Duodenal mucosa (tissue), 2 donors: ENCODE measurements around the gene ASIC2.

Source experiments
- H3K27ac ChIP-seq: one replicate; pipeline ENCODE4 v1.7.0; 2013; ENCODE audit warnings: low read depth, low read length
- H3K27me3 ChIP-seq, 2 donors: one replicate each; pipeline ENCODE4 v1.7.0; 2013; ENCODE audit warnings: low read length in 2 of 2, control low read depth in 1 of 2; ENCODE audit not compliant: insufficient read depth in 2 of 2, control insufficient read depth in 1 of 2
- H3K36me3 ChIP-seq, 2 donors: one replicate each; pipeline ENCODE4 v1.7.0; 2013; ENCODE audit warnings: low read length in 2 of 2, control low read depth in 1 of 2; ENCODE audit not compliant: insufficient read depth in 2 of 2, control insufficient read depth in 1 of 2
- H3K4me1 ChIP-seq, 2 donors: one replicate each; pipeline ENCODE4 v1.7.0; 2013; ENCODE audit warnings: low read length in 2 of 2, control low read depth in 1 of 2; ENCODE audit not compliant: insufficient read depth in 2 of 2, control insufficient read depth in 1 of 2
- H3K4me3 ChIP-seq, 2 donors: one replicate each; pipeline ENCODE4 v1.7.0; 2013; ENCODE audit warnings: low read length in 2 of 2, low read depth in 1 of 2
- H3K9ac ChIP-seq, 2 donors: one replicate each; pipeline ENCODE4 v1.7.0; 2013; ENCODE audit warnings: low read length in 2 of 2, low read depth in 1 of 2
- H3K9me3 ChIP-seq, 2 donors: one replicate each; pipeline ENCODE4 v1.7.0; 2013; ENCODE audit warnings: low read length in 2 of 2, control low read depth in 1 of 2; ENCODE audit not compliant: control insufficient read depth in 1 of 2

Gene ASIC2

GRCh38 chr17:33109336-33110072, 183.6 kb downstream of the ASIC2 start:
- H3K27ac ChIP-seq: no peak overlapping the region

GRCh38 chr17:33106525-33107165, 186.4 kb downstream of the ASIC2 start:
- no peaks in the 10 kb centered on the region for H3K27me3 ChIP-seq
- H3K36me3 ChIP-seq: no peaks in the 10 kb centered on the region
- no peak overlapping the region for H3K27ac ChIP-seq
- H3K4me3 ChIP-seq: no peak overlapping the region
- H3K9me3 ChIP-seq: no peaks in the 10 kb centered on the region
- H3K9ac ChIP-seq: no peak overlapping the region
- H3K4me1 ChIP-seq: no peaks in the 10 kb centered on the region

More at GRCh38 chr17:33109336-33110072, 183.6 kb downstream of the ASIC2 start:
- no peaks in the 10 kb centered on the region for H3K36me3 ChIP-seq
- H3K4me3 ChIP-seq: no peak overlapping the region
- no peaks in the 10 kb centered on the region for H3K9me3 ChIP-seq
- H3K4me1 ChIP-seq: no peaks in the 10 kb centered on the region
- no peaks in the 10 kb centered on the region for H3K27me3 ChIP-seq
- no peak overlapping the region for H3K9ac ChIP-seq

- H3K4me1 ChIP-seq: no peaks in the 10 kb centered on the region
- no peaks in the 10 kb centered on the region for H3K27me3 ChIP-seq
- no peak overlapping the region for H3K9ac ChIP-seq
- no peaks in the 10 kb centered on the region for H3K9me3 ChIP-seq
- no peaks in the 10 kb centered on the region for H3K36me3 ChIP-seq
- H3K4me3 ChIP-seq: no peak overlapping the region
- H3K27ac ChIP-seq: no peak overlapping the region
Observed at GRCh38 chr17:33105911-33106310, 187.2 kb downstream of the ASIC2 start.

GRCh38 chr17:33099906-33100305, 193.2 kb downstream of the ASIC2 start:
- H3K27ac ChIP-seq: no peak overlapping the region
- H3K4me1 ChIP-seq: no peaks in the 10 kb centered on the region
- no peaks in the 10 kb centered on the region for H3K36me3 ChIP-seq
- H3K9ac ChIP-seq: no peak overlapping the region
- H3K27me3 ChIP-seq: no peaks in the 10 kb centered on the region
- H3K4me3 ChIP-seq: no peak overlapping the region
- H3K9me3 ChIP-seq: no peaks in the 10 kb centered on the region

- Histone ChIP-seq H3K36me3 (no peaks in the 10 kb centered on the region), H3K27ac (no peak overlapping the region), H3K4me3 (no peak overlapping the region), H3K9me3 (no peaks in the 10 kb centered on the region), H3K4me1 (no peaks in the 10 kb centered on the region), H3K27me3 (no peaks in the 10 kb centered on the region), H3K9ac (no peak overlapping the region)
Observed at GRCh38 chr17:33099252-33099651, 193.8 kb downstream of the ASIC2 start.

GRCh38 chr17:33097411-33097810, 195.7 kb downstream of the ASIC2 start:
- no peak overlapping the region for H3K27ac ChIP-seq
- no peak overlapping the region for H3K9ac ChIP-seq
- H3K9me3 ChIP-seq: no peaks in the 10 kb centered on the region
- no peak overlapping the region for H3K4me3 ChIP-seq
- H3K36me3 ChIP-seq: no peaks in the 10 kb centered on the region
- H3K4me1 ChIP-seq: no peaks in the 10 kb centered on the region
- H3K27me3 ChIP-seq: no peaks in the 10 kb centered on the region

- H3K9me3 ChIP-seq: no peaks in the 10 kb centered on the region
- no peak overlapping the region for H3K27ac ChIP-seq
- H3K36me3 ChIP-seq: no peaks in the 10 kb centered on the region
- no peak overlapping the region for H3K4me3 ChIP-seq
- no peak overlapping the region for H3K9ac ChIP-seq
- no peaks in the 10 kb centered on the region for H3K4me1 ChIP-seq
- no peaks in the 10 kb centered on the region for H3K27me3 ChIP-seq
Observed at GRCh38 chr17:33096161-33096560, 196.9 kb downstream of the ASIC2 start.

- Histone ChIP-seq H3K36me3 (no peaks in the 10 kb centered on the region), H3K27me3 (no peaks in the 10 kb centered on the region), H3K4me1 (no peaks in the 10 kb centered on the region), H3K4me3 (no peak overlapping the region), H3K9me3 (no peaks in the 10 kb centered on the region), H3K9ac (no peak overlapping the region), H3K27ac (no peak overlapping the region)
Observed at GRCh38 chr17:33091271-33091670, 201.8 kb downstream of the ASIC2 start.

- Histone ChIP-seq H3K27ac (no peak overlapping the region), H3K27me3 (no peaks in the 10 kb centered on the region), H3K4me1 (no peaks in the 10 kb centered on the region), H3K4me3 (no peak overlapping the region), H3K9ac (no peak overlapping the region), H3K36me3 (no peaks in the 10 kb centered on the region), H3K9me3 (no peaks in the 10 kb centered on the region)
Observed at GRCh38 chr17:33090806-33091205, 202.3 kb downstream of the ASIC2 start.

- H3K27ac ChIP-seq: no peak overlapping the region
- no peaks in the 10 kb centered on the region for H3K9me3 ChIP-seq
- H3K27me3 ChIP-seq: no peaks in the 10 kb centered on the region
- no peaks in the 10 kb centered on the region for H3K36me3 ChIP-seq
- no peaks in the 10 kb centered on the region for H3K4me1 ChIP-seq
- no peak overlapping the region for H3K4me3 ChIP-seq
- H3K9ac ChIP-seq: no peak overlapping the region
Observed at GRCh38 chr17:33086878-33087277, 206.2 kb downstream of the ASIC2 start.
